Immature natural killer cell (primary cell): ENCODE results near the gene KIF16B. TPM values are rescaled to one million over a fixed set of nuclear protein-coding genes. Genes with fewer than 3 reads are reported as not detected.
A peak's percentile ranks its signal among the peaks of the same experiment; 100 is the strongest.

Experiments
- DNase-seq, 3 donors: peaks; one replicate each; pipeline ENCODE4 v3.0.0; 2022; ENCODE audit warnings: mixed read lengths in 1 of 3
- H3K27ac Mint-ChIP-seq, 6 donors: one replicate each; pipeline ENCODE4 v1.8.0; 2020; ENCODE audit warnings: mixed read lengths in 6 of 6, mild to moderate bottlenecking in 5 of 6, inconsistent platforms in 4 of 6, moderate library complexity in 3 of 6
- H3K27me3 Mint-ChIP-seq, 3 donors: one replicate each; pipeline ENCODE4 v1.8.0; 2020 to 2021; ENCODE audit warnings: low read depth in 3 of 3, mild to moderate bottlenecking in 3 of 3, mixed read lengths in 3 of 3, moderate library complexity in 3 of 3, inconsistent platforms in 1 of 3
- H3K36me3 Mint-ChIP-seq, 3 donors: one replicate each; pipeline ENCODE4 v1.8.0; 2020; ENCODE audit warnings: mixed read lengths in 3 of 3, inconsistent platforms in 2 of 3, mild to moderate bottlenecking in 2 of 3
- H3K4me1 Mint-ChIP-seq, 2 donors: one replicate each; pipeline ENCODE4 v1.8.0; 2020; ENCODE audit warnings: inconsistent platforms in 2 of 2, mild to moderate bottlenecking in 2 of 2, mixed read lengths in 2 of 2, moderate library complexity in 1 of 2
- H3K4me3 Mint-ChIP-seq, 5 donors: one replicate each; pipeline ENCODE4 v1.8.0; 2020; ENCODE audit warnings: mild to moderate bottlenecking in 5 of 5, mixed read lengths in 5 of 5, inconsistent platforms in 3 of 5, moderate library complexity in 3 of 5
- H3K9me3 Mint-ChIP-seq, 6 donors: one replicate each; pipeline ENCODE4 v1.8.0; 2020; ENCODE audit warnings: mild to moderate bottlenecking in 6 of 6, mixed read lengths in 6 of 6, inconsistent platforms in 4 of 6, moderate library complexity in 3 of 6
- polyA plus RNA-seq, 3 donors: library from polyadenylated mRNA; unstranded; fragments of 300-500 nt; fragmentation: Illumina TruSeq; gene quantifications; one replicate each; pipeline ENCODE4 v1.2.3, GENCODE V29; 2021

The KIF16B gene
- polyA plus RNA-seq, 3 donors from 2014 or later = 0.59 to 5.4 (median 1.1) TPM

- Mint-ChIP-seq H3K36me3 (peaks cover 10 to 30% (median 20%) of the 10 kb centered on the region in 3 donors), H3K27me3 (peaks cover 1 to 4% (median 2%) of the 10 kb centered on the region in 3 donors), H3K27ac (no peak overlapping the region), H3K4me1 (peaks cover 9 to 13% of the 10 kb centered on the region in 2 donors), H3K4me3 (no peak overlapping the region), H3K9me3 (no peaks in the 10 kb centered on the region)
- DNase-seq = no peak
Measured at GRCh38 chr20:16317445-16318362, 255.5 kb downstream of the KIF16B start.

GRCh38 chr20:16316513-16316912 is 256.7 kb downstream of the KIF16B start:
- Mint-ChIP-seq H3K27ac (no peak overlapping the region), H3K27me3 (peaks cover 1 to 4% (median 2%) of the 10 kb centered on the region in 3 donors), H3K4me3 (no peak overlapping the region), H3K36me3 (peaks cover 10 to 37% (median 24%) of the 10 kb centered on the region in 3 donors), H3K4me1 (peaks cover 9 to 13% of the 10 kb centered on the region in 2 donors), H3K9me3 (no peaks in the 10 kb centered on the region)
- no peak for DNase-seq

GRCh38 chr20:16314748-16315159 is 258.5 kb downstream of the KIF16B start:
- Mint-ChIP-seq H3K27ac (peak overlapping the region in 1 of 6 donors; percentile 41), H3K4me1 (peaks cover 9 to 13% of the 10 kb centered on the region in 2 donors), H3K36me3 (peaks cover 19 to 47% (median 37%) of the 10 kb centered on the region in 3 donors), H3K27me3 (peaks cover 0 to 4% (median 1%) of the 10 kb centered on the region in 3 donors), H3K4me3 (peak overlapping the region in 2 of 5 donors; percentile 42 to 63), H3K9me3 (no peaks in the 10 kb centered on the region)
- no peak for DNase-seq

GRCh38 chr20:16314320-16314719 is 258.9 kb downstream of the KIF16B start:
- H3K27ac Mint-ChIP-seq = peak overlapping the region in 1 of 6 donors; percentile 41
- DNase-seq = no peak
- H3K4me3 Mint-ChIP-seq = peak overlapping the region in 1 of 5 donors; percentile 63
- peaks cover 9 to 13% of the 10 kb centered on the region in 2 donors for H3K4me1 Mint-ChIP-seq
- H3K27me3 Mint-ChIP-seq = peaks cover 0 to 4% (median 1%) of the 10 kb centered on the region in 3 donors
- peaks cover 18 to 49% (median 39%) of the 10 kb centered on the region in 3 donors for H3K36me3 Mint-ChIP-seq
- H3K9me3 Mint-ChIP-seq = no peaks in the 10 kb centered on the region

- peaks cover 0 to 4% (median 1%) of the 10 kb centered on the region in 3 donors for H3K27me3 Mint-ChIP-seq
- DNase-seq = no peak
- H3K27ac Mint-ChIP-seq = no peak overlapping the region
- peaks cover 9 to 13% of the 10 kb centered on the region in 2 donors for H3K4me1 Mint-ChIP-seq
- no peaks in the 10 kb centered on the region for H3K9me3 Mint-ChIP-seq
- H3K36me3 Mint-ChIP-seq = peaks cover 14 to 49% (median 37%) of the 10 kb centered on the region in 3 donors
- H3K4me3 Mint-ChIP-seq = no peak overlapping the region
Measured at GRCh38 chr20:16313917-16314316, 259.3 kb downstream of the KIF16B start.

GRCh38 chr20:16312998-16313397 is 260.2 kb downstream of the KIF16B start:
- Mint-ChIP-seq H3K9me3 (no peaks in the 10 kb centered on the region), H3K27ac (no peak overlapping the region), H3K36me3 (peaks cover 12 to 45% (median 30%) of the 10 kb centered on the region in 3 donors), H3K4me3 (no peak overlapping the region), H3K4me1 (peaks cover 9 to 13% of the 10 kb centered on the region in 2 donors), H3K27me3 (peaks cover 0 to 2% (median 1%) of the 10 kb centered on the region in 3 donors)
- DNase-seq = no peak

- H3K36me3 Mint-ChIP-seq = peaks cover 12 to 41% (median 26%) of the 10 kb centered on the region in 3 donors
- H3K4me3 Mint-ChIP-seq = no peak overlapping the region
- DNase-seq = no peak
- H3K9me3 Mint-ChIP-seq = no peaks in the 10 kb centered on the region
- peaks cover 0 to 2% (median 1%) of the 10 kb centered on the region in 3 donors for H3K27me3 Mint-ChIP-seq
- H3K27ac Mint-ChIP-seq = no peak overlapping the region
- peaks cover 9 to 13% of the 10 kb centered on the region in 2 donors for H3K4me1 Mint-ChIP-seq
Measured at GRCh38 chr20:16311756-16312155, 261.5 kb downstream of the KIF16B start.

- H3K27me3 Mint-ChIP-seq = peaks cover 0 to 2% (median 0%) of the 10 kb centered on the region in 3 donors
- no peak overlapping the region for H3K4me3 Mint-ChIP-seq
- peaks cover 16 to 39% (median 37%) of the 10 kb centered on the region in 3 donors for H3K36me3 Mint-ChIP-seq
- H3K4me1 Mint-ChIP-seq = no peaks in the 10 kb centered on the region
- no peak for DNase-seq
- H3K9me3 Mint-ChIP-seq = peaks cover 0 to 7% (median 3%) of the 10 kb centered on the region in 6 donors
- H3K27ac Mint-ChIP-seq = no peak overlapping the region
Measured at GRCh38 chr20:16308754-16309153, 264.5 kb downstream of the KIF16B start.

GRCh38 chr20:16302818-16303217 is 270.4 kb downstream of the KIF16B start:
- H3K9me3 Mint-ChIP-seq = peaks cover 4 to 31% (median 13%) of the 10 kb centered on the region in 6 donors
- H3K4me3 Mint-ChIP-seq = no peak overlapping the region
- no peaks in the 10 kb centered on the region for H3K4me1 Mint-ChIP-seq
- H3K27me3 Mint-ChIP-seq = peaks cover 0 to 5% (median 2%) of the 10 kb centered on the region in 3 donors
- no peak for DNase-seq
- H3K36me3 Mint-ChIP-seq = peaks cover 14 to 39% (median 38%) of the 10 kb centered on the region in 3 donors
- H3K27ac Mint-ChIP-seq = no peak overlapping the region

- DNase-seq = no peak
- H3K4me3 Mint-ChIP-seq = no peak overlapping the region
- H3K36me3 Mint-ChIP-seq = peaks cover 16 to 40% (median 40%) of the 10 kb centered on the region in 3 donors
- no peak overlapping the region for H3K27ac Mint-ChIP-seq
- H3K9me3 Mint-ChIP-seq = peaks cover 4 to 31% (median 13%) of the 10 kb centered on the region in 6 donors
- H3K27me3 Mint-ChIP-seq = peaks cover 0 to 6% (median 2%) of the 10 kb centered on the region in 3 donors
- no peaks in the 10 kb centered on the region for H3K4me1 Mint-ChIP-seq
Measured at GRCh38 chr20:16301986-16302385, 271.3 kb downstream of the KIF16B start.

GRCh38 chr20:16299897-16300296 is 273.4 kb downstream of the KIF16B start:
- no peak overlapping the region for H3K4me3 Mint-ChIP-seq
- peaks cover 4 to 31% (median 12%) of the 10 kb centered on the region in 6 donors for H3K9me3 Mint-ChIP-seq
- peaks cover 12 to 29% (median 28%) of the 10 kb centered on the region in 3 donors for H3K36me3 Mint-ChIP-seq

GRCh38 chr20:16296931-16297330 is 276.3 kb downstream of the KIF16B start:
- peaks cover 4 to 16% (median 14%) of the 10 kb centered on the region in 3 donors for H3K36me3 Mint-ChIP-seq
- no peak overlapping the region for H3K27ac Mint-ChIP-seq
- peaks cover 0 to 6% (median 0%) of the 10 kb centered on the region in 3 donors for H3K27me3 Mint-ChIP-seq
- H3K4me3 Mint-ChIP-seq = no peak overlapping the region
- H3K4me1 Mint-ChIP-seq = no peaks in the 10 kb centered on the region
- H3K9me3 Mint-ChIP-seq = peaks cover 0 to 10% (median 2%) of the 10 kb centered on the region in 6 donors
- no peak for DNase-seq

More at GRCh38 chr20:16299897-16300296, 273.4 kb downstream of the KIF16B start:
- H3K27me3 Mint-ChIP-seq = peaks cover 0 to 6% (median 0%) of the 10 kb centered on the region in 3 donors
- no peak for DNase-seq
- no peak overlapping the region for H3K27ac Mint-ChIP-seq
- no peaks in the 10 kb centered on the region for H3K4me1 Mint-ChIP-seq

GRCh38 chr20:16295534-16295933 is 277.7 kb downstream of the KIF16B start:
- peaks cover 0 to 4% (median 0%) of the 10 kb centered on the region in 3 donors for H3K27me3 Mint-ChIP-seq
- DNase-seq = no peak
- H3K9me3 Mint-ChIP-seq = peaks cover 0 to 1% (median 0%) of the 10 kb centered on the region in 6 donors

GRCh38 chr20:16293590-16293989 is 279.7 kb downstream of the KIF16B start:
- no peak for DNase-seq
- peaks cover 0 to 3% (median 0%) of the 10 kb centered on the region in 6 donors for H3K9me3 Mint-ChIP-seq
- H3K36me3 Mint-ChIP-seq = peaks cover 4 to 20% (median 12%) of the 10 kb centered on the region in 3 donors
- no peaks in the 10 kb centered on the region for H3K4me1 Mint-ChIP-seq
- no peak overlapping the region for H3K27ac Mint-ChIP-seq
- no peak overlapping the region for H3K4me3 Mint-ChIP-seq
- peaks cover 0 to 4% (median 0%) of the 10 kb centered on the region in 3 donors for H3K27me3 Mint-ChIP-seq

More at GRCh38 chr20:16295534-16295933, 277.7 kb downstream of the KIF16B start:
- Mint-ChIP-seq H3K4me1 (no peaks in the 10 kb centered on the region), H3K36me3 (peaks cover 4 to 17% (median 14%) of the 10 kb centered on the region in 3 donors), H3K4me3 (no peak overlapping the region), H3K27ac (no peak overlapping the region)
